Raji (cell line): ENCODE data around the gene LRRK1.

Source experiments
- POLR2A ChIP-seq: IDR thresholded peaks from 2 replicates; pipeline ENCODE4 v1.6.1; 2011; ENCODE audit warnings: low read depth, low read length, control low read depth; ENCODE audit not compliant: insufficient read depth

LRRK1 gene

DNA sequence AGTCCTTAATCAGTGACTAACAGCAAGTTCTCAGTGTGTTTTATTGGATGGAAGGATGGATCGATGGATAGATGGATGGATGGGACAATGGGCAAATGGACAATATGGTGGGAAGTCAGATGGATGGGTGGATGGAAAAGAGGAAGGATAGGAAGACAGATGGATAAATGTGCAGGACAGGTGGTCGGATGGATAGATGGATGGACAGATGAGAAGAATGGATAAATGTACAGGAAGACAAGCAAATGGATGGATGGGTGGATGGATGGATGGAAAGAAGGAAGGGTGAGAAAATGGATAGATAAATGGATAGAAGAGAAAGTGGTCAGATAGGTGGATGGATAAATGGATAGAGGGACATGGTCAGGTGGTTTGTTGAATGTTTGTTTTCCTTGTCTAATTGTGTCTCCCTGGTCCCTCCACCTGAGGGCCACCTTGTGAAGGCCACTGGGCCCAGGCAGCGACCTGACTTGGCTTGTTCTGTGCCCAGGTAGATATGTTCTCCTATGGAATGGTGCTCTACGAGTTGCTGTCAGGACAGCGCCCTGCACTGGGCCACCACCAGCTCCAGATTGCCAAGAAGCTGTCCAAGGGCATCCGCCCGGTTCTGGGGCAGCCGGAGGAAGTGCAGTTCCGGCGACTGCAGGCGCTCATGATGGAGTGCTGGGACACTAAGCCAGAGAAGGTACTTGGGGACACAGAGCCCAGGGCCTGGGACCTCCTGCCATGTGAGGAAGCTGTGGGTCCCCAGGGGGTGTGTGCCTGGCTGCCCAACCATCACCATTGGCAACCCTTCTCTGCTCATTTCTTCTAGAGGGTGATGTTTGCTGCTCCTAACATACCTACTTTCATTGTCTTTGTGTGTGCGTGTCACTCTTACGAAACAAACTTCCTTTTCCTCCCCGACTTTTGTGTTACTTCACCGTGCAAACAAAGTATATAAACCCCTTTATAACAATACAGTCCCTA lies 137.5 kb downstream of the LRRK1 start:
- no peak for TF ChIP-seq POLR2A

GRCh38 chr15:101057841-101058407 lies 138.8 kb downstream of the LRRK1 start:
- TF ChIP-seq POLR2A: no peak

GRCh38 chr15:101058735-101059134 lies 139.6 kb downstream of the LRRK1 start:
- no peak for TF ChIP-seq POLR2A

DNA sequence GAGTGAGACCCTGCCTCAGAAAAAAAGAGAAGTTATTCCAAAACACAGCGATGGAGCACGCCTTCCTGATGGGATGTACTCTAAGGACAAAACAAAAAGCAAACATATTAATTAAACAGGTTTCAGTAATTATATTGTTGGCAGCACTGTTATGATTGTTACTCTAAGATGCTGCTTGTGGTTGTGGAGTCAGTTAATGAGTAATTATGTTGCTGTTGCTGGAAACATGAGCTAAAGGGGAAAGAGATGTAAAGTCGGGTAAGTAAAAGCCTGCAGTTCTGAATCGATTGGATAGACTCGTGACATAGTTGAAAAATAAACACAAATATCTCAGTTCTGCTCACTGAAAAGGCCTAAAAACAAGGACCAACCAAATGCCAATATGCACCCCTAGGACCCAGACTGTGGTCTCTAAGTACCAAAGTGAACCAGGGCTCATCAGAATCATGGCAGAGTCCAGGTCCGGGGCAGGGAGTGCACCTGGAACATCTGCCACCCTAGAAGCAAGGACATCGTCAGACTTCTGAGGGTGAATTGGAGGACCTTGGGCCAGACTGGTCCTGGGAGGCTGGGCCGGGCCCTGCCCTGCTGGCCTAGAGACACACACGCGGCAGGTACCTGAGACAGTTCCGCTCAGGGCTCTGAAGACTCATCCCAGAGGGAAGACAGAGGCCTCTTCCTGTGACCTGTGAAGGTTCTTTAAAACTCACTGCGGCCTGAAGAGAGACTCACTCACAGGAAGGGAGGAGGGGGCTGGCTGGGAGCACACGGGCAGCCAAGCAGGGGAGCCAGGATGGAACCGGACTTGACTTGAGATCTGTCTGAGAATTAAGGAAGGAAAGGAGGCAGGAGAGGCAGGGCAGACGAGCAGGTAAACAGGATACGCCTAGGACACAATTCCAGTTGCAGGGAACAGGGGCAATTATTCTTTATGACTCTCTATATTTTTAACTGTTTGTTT lies 140.5 kb downstream of the LRRK1 start:
- TF ChIP-seq POLR2A: no peak

DNA sequence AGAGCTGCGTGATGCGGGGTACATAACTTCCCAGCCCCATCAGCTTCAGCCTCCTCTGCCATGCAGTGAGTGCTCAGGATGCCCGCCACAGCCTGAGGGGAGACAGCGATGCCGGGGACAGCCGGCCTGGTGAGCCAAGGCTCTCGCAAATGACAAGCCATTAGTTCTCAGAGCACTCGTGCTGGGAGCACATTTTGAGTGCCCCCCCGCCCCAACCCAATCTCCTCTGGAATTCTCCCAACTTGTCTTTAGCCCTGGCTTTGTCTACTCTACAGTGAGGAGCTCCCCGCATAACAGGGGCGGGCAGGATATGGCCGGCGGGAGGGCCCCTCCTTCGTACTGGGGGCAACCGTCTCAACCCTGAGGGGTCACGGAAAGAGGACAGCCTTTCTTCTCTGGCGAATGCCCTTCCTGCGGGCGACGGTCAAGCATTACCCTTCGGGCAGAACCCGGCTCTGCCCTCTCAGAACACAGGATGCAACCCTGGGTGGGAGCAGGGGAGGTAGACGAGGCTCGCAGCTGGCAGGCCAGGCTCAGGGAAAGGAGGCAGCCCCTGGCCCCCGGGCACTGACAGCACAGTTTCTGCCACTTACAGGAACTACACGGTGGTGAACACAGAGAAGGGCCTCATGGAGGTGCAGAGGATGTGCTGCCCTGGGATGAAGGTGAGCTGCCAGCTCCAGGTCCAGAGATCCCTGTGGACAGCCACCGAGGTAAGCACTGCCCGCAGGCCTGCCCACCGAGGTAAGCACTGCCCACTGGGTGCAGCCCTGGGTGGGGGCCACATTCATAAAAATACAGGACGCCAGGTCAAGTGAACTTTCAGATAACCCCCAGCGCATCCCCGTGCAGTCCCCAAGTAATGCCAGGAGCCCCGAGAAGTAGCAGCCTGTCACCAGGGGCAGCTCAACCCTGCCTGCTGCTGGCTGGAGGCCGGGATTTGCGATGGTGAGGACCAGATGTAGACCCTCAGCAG lies 141.7 kb downstream of the LRRK1 start:
- no peak for TF ChIP-seq POLR2A

GRCh38 chr15:101062063-101062462 lies 142.9 kb downstream of the LRRK1 start:
- TF ChIP-seq POLR2A: no peak

DNA sequence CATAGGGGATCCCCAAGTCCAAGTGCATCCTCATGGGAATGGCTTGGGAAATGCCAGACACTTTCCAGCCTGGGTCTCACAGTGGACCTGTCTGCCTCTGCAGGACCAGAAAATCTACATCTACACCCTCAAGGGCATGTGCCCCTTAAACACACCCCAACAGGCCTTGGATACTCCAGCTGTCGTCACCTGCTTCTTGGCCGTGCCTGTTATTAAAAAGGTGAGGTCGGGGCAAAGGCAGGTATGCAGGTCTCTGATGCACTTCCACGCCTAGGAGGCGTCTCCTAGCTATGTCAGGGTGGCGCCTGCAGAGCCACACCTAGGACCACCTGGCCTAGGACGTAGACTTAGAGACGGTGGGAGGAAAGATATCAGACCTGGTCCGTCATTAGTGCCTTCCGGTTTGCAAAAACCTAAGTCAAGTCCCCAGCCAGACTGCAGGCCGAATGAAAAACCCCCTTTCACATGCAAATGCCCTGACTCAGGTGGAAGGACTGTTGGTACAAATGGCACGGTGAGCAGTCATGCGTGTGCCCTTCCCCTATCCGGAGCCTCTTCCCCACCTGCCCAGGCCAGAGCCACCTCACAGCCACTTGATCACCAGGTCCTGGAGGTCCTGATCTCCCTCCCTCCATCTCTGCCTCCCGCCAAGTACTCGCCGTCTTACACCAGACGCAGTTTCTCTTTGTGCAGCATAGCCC lies 143.5 kb downstream of the LRRK1 start:
- TF ChIP-seq POLR2A: no peak

GRCh38 chr15:101063212-101063611 lies 144.1 kb downstream of the LRRK1 start:
- no peak for TF ChIP-seq POLR2A

GRCh38 chr15:101063891-101064794 lies 145.0 kb downstream of the LRRK1 start:
- no peak for TF ChIP-seq POLR2A

- TF ChIP-seq POLR2A: no peak
These were observed 145.8 kb downstream of the LRRK1 start for GRCh38 chr15:101064795-101065569.

DNA sequence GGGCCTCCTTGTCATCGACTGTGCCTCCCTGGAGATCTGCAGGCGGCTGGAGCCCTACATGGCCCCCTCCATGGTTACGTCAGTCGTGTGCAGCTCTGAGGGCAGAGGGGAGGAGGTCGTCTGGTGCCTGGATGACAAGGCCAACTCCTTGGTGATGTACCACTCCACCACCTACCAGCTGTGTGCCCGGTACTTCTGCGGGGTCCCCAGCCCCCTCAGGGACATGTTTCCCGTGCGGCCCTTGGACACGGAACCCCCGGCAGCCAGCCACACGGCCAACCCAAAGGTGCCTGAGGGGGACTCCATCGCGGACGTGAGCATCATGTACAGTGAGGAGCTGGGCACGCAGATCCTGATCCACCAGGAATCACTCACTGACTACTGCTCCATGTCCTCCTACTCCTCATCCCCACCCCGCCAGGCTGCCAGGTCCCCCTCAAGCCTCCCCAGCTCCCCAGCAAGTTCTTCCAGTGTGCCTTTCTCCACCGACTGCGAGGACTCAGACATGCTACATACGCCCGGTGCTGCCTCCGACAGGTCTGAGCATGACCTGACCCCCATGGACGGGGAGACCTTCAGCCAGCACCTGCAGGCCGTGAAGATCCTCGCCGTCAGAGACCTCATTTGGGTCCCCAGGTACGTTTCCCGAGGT lies 146.5 kb downstream of the LRRK1 start:
- TF ChIP-seq POLR2A: no peak
